ENCODE results near the gene NKIRAS2. TPM values are rescaled to one million over a fixed set of nuclear protein-coding genes. Genes with fewer than 3 reads are reported as not detected.

NKIRAS2 gene
- total and polyA plus RNA-seq, 2 experiments from 2014 or later = 31.3 to 52.9 TPM

DNA sequence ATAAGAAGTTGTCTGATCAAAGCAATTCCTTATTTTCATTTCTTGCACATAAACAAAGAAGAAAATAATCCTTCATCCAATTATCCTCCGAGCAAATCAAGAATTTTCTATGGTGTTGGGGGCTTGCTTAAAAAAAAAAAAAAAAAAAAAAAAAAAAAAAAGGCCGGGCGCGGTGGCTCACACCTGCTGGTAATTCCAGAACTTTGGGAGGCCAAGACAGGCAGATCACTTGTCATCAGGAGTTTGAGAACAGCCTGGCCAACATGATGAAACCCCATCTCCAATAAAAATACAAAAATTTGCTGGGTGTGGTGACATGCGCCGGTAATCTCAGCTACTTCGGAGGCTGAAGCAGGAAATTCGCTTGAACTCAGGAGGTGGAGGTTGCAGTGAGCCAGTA is 34.0 kb upstream of the NKIRAS2 start:
- no peaks in the 10 kb centered on the region for H3K4me1 ChIP-seq (ENCODE audit: insufficient read depth)
- no peaks in the 10 kb centered on the region for H3K9me2 ChIP-seq (ENCODE audit: insufficient read depth)
- DNase-seq (ENCODE audit: low spot score) (no peak), ATAC-seq (no peak)
- H3K4me3 ChIP-seq = no peak overlapping the region
- peaks cover 24% of the 10 kb centered on the region for H3F3A ChIP-seq (replicated peaks; ENCODE audit: low read depth)
- Mint-ChIP-seq H3K27ac (no peak overlapping the region), H3K27me3 (ENCODE audit: insufficient read depth, low read depth, poor library complexity) (peaks cover 6% of the 10 kb centered on the region), H3K36me3 (ENCODE audit: low read depth) (peaks cover 95% of the 10 kb centered on the region), H3K4me3 (no peak overlapping the region), H3K9me3 (no peaks in the 10 kb centered on the region), H3K4me1 (no peaks in the 10 kb centered on the region)
- peaks cover 83% of the 10 kb centered on the region for H3K36me3 ChIP-seq (ENCODE audit: insufficient read depth)
- no peak overlapping the region for H2AFZ ChIP-seq
- H3K27ac ChIP-seq (ENCODE audit: low read depth) = no peak overlapping the region
- TF ChIP-seq ZNF114 (CRISPR knock-in tag; IDR thresholded peaks at IDR 0.05) = no peak
- TF ChIP-seq STAT1 (IDR thresholded peaks at IDR 0.05; ENCODE audit: unreplicated experiment) = no peak
- TF ChIP-seq, protein P1, sequence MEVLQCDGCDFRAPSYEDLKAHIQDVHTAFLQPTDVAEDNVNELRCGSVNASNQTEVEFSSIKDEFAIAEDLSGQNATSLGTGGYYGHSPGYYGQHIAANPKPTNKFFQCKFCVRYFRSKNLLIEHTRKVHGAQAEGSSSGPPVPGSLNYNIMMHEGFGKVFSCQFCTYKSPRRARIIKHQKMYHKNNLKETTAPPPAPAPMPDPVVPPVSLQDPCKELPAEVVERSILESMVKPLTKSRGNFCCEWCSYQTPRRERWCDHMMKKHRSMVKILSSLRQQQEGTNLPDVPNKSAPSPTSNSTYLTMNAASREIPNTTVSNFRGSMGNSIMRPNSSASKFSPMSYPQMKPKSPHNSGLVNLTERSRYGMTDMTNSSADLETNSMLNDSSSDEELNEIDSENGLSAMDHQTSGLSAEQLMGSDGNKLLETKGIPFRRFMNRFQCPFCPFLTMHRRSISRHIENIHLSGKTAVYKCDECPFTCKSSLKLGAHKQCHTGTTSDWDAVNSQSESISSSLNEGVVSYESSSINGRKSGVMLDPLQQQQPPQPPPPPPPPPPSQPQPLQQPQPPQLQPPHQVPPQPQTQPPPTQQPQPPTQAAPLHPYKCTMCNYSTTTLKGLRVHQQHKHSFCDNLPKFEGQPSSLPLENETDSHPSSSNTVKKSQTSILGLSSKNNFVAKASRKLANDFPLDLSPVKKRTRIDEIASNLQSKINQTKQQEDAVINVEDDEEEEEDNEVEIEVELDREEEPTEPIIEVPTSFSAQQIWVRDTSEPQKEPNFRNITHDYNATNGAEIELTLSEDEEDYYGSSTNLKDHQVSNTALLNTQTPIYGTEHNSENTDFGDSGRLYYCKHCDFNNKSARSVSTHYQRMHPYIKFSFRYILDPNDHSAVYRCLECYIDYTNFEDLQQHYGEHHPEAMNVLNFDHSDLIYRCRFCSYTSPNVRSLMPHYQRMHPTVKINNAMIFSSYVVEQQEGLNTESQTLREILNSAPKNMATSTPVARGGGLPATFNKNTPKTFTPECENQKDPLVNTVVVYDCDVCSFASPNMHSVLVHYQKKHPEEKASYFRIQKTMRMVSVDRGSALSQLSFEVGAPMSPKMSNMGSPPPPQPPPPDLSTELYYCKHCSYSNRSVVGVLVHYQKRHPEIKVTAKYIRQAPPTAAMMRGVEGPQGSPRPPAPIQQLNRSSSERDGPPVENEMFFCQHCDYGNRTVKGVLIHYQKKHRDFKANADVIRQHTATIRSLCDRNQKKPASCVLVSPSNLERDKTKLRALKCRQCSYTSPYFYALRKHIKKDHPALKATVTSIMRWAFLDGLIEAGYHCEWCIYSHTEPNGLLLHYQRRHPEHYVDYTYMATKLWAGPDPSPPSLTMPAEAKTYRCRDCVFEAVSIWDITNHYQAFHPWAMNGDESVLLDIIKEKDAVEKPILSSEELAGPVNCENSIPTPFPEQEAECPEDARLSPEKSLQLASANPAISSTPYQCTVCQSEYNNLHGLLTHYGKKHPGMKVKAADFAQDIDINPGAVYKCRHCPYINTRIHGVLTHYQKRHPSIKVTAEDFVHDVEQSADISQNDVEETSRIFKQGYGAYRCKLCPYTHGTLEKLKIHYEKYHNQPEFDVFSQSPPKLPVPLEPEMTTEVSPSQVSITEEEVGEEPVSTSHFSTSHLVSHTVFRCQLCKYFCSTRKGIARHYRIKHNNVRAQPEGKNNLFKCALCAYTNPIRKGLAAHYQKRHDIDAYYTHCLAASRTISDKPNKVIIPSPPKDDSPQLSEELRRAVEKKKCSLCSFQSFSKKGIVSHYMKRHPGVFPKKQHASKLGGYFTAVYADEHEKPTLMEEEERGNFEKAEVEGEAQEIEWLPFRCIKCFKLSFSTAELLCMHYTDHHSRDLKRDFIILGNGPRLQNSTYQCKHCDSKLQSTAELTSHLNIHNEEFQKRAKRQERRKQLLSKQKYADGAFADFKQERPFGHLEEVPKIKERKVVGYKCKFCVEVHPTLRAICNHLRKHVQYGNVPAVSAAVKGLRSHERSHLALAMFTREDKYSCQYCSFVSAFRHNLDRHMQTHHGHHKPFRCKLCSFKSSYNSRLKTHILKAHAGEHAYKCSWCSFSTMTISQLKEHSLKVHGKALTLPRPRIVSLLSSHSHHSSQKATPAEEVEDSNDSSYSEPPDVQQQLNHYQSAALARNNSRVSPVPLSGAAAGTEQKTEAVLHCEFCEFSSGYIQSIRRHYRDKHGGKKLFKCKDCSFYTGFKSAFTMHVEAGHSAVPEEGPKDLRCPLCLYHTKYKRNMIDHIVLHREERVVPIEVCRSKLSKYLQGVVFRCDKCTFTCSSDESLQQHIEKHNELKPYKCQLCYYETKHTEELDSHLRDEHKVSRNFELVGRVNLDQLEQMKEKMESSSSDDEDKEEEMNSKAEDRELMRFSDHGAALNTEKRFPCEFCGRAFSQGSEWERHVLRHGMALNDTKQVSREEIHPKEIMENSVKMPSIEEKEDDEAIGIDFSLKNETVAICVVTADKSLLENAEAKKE (CRISPR knock-in tag; IDR thresholded peaks at IDR 0.05) = no peak
- no peak for TF ChIP-seq JUNB (IDR thresholded peaks at IDR 0.05; ENCODE audit: unreplicated experiment)
- TF ChIP-seq POLR2AphosphoS5 (IDR thresholded peaks at IDR 0.05; ENCODE audit: low read depth) = no peak
- TF ChIP-seq, protein P2, sequence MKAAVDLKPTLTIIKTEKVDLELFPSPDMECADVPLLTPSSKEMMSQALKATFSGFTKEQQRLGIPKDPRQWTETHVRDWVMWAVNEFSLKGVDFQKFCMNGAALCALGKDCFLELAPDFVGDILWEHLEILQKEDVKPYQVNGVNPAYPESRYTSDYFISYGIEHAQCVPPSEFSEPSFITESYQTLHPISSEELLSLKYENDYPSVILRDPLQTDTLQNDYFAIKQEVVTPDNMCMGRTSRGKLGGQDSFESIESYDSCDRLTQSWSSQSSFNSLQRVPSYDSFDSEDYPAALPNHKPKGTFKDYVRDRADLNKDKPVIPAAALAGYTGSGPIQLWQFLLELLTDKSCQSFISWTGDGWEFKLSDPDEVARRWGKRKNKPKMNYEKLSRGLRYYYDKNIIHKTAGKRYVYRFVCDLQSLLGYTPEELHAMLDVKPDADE (IDR thresholded peaks at IDR 0.05) = no peak
- no peak for TF ChIP-seq NANOG (IDR thresholded peaks at IDR 0.05; ENCODE audit: borderline replicate concordance)
- no peak for TF ChIP-seq ZNF331 (CRISPR knock-in tag; IDR thresholded peaks at IDR 0.05; ENCODE audit: low read depth)
- no peak for TF ChIP-seq CREB1 (CRISPR knock-in tag; IDR thresholded peaks at IDR 0.05; ENCODE audit: low read depth)
- TF ChIP-seq, protein P3, sequence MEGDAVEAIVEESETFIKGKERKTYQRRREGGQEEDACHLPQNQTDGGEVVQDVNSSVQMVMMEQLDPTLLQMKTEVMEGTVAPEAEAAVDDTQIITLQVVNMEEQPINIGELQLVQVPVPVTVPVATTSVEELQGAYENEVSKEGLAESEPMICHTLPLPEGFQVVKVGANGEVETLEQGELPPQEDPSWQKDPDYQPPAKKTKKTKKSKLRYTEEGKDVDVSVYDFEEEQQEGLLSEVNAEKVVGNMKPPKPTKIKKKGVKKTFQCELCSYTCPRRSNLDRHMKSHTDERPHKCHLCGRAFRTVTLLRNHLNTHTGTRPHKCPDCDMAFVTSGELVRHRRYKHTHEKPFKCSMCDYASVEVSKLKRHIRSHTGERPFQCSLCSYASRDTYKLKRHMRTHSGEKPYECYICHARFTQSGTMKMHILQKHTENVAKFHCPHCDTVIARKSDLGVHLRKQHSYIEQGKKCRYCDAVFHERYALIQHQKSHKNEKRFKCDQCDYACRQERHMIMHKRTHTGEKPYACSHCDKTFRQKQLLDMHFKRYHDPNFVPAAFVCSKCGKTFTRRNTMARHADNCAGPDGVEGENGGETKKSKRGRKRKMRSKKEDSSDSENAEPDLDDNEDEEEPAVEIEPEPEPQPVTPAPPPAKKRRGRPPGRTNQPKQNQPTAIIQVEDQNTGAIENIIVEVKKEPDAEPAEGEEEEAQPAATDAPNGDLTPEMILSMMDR (conservative IDR thresholded peaks at IDR 0.05; ENCODE audit: low read depth in 2 of 2) = no peak
- TF ChIP-seq EZH2phosphoT487 (IDR thresholded peaks at IDR 0.05; ENCODE audit: unreplicated experiment) = no peak
- TF ChIP-seq, protein P4, sequence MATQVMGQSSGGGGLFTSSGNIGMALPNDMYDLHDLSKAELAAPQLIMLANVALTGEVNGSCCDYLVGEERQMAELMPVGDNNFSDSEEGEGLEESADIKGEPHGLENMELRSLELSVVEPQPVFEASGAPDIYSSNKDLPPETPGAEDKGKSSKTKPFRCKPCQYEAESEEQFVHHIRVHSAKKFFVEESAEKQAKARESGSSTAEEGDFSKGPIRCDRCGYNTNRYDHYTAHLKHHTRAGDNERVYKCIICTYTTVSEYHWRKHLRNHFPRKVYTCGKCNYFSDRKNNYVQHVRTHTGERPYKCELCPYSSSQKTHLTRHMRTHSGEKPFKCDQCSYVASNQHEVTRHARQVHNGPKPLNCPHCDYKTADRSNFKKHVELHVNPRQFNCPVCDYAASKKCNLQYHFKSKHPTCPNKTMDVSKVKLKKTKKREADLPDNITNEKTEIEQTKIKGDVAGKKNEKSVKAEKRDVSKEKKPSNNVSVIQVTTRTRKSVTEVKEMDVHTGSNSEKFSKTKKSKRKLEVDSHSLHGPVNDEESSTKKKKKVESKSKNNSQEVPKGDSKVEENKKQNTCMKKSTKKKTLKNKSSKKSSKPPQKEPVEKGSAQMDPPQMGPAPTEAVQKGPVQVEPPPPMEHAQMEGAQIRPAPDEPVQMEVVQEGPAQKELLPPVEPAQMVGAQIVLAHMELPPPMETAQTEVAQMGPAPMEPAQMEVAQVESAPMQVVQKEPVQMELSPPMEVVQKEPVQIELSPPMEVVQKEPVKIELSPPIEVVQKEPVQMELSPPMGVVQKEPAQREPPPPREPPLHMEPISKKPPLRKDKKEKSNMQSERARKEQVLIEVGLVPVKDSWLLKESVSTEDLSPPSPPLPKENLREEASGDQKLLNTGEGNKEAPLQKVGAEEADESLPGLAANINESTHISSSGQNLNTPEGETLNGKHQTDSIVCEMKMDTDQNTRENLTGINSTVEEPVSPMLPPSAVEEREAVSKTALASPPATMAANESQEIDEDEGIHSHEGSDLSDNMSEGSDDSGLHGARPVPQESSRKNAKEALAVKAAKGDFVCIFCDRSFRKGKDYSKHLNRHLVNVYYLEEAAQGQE (IDR thresholded peaks at IDR 0.05; ENCODE audit: unreplicated experiment) = no peak
- no peak for TF ChIP-seq EZH2 (IDR thresholded peaks at IDR 0.05; ENCODE audit: low read depth, unreplicated experiment)
- peaks cover 33% of the 10 kb centered on the region for H4K20me1 ChIP-seq (replicated peaks; ENCODE audit: insufficient read depth)
- H3K4me2 ChIP-seq = no peak overlapping the region
- 0 out of 2 replicates have a peak, but pooled peaks cover under 1% of the 10 kb centered on the region for H3K79me2 ChIP-seq (replicated peaks; ENCODE audit: insufficient read depth)
- H3K27me3 ChIP-seq (ENCODE audit: insufficient read depth) = no peaks in the 10 kb centered on the region

Data from GM23338 (cell line).